Fibroblast of gingiva (primary cell): Measurements from ENCODE around the gene RSPH3.
A peak's percentile ranks its signal among the peaks of the same experiment; 100 is the strongest.
"Not testable (repeated sequence)": the region's sequence is repeated elsewhere in the genome, so short reads cannot be mapped to it uniquely, and the experiment has no call there.

Experiments used
- DNase-seq: peaks from one replicate; pipeline ENCODE4 v3.0.0-alpha.2; 2011; ENCODE audit warnings: low read depth

Gene RSPH3

DNA sequence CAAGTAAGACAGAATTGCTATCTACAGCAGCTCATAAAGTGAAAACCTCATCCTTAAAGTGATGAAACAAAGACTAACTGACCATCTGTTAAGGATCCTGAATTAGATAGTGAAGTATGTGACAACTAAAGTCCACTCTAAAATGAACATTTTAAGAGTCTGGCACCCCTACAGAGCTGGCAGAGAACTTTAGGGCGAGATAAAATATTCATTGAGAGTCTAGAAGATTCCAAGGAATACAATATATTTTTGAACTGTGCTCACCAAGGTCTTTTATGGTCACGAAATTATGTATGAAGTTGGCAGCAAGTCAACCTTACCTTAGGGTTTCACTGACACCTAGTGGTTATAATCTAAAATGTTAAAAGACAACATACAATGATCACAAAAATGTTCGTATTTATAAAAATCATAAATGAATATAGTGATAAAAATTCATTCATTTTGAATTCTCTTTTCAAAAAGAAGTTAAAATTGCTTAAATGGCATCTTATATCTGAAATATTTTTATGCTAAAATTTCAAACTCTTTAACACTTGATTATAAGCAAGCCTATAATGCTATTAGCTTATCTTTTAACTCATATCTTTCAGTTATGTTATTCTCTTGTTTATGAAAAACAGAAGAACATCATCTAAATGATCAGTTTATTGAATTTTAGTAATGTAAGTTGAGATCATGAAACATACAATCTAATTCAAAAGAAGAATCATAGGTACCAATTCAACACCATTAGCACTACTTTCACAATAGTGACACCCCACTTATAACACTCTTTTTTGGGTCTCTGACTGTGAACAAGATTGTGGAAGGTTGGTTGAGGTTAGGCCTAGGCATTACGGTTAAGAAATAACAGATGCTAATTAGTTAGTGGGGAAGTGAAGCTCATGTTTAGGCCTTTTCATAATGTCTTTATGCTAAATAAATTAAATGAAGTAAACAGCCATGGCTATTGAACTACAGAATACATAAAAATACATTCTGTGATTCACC is 27.5 kb downstream of the RSPH3 start:
- DNase-seq, result peak; percentile 35

DNA sequence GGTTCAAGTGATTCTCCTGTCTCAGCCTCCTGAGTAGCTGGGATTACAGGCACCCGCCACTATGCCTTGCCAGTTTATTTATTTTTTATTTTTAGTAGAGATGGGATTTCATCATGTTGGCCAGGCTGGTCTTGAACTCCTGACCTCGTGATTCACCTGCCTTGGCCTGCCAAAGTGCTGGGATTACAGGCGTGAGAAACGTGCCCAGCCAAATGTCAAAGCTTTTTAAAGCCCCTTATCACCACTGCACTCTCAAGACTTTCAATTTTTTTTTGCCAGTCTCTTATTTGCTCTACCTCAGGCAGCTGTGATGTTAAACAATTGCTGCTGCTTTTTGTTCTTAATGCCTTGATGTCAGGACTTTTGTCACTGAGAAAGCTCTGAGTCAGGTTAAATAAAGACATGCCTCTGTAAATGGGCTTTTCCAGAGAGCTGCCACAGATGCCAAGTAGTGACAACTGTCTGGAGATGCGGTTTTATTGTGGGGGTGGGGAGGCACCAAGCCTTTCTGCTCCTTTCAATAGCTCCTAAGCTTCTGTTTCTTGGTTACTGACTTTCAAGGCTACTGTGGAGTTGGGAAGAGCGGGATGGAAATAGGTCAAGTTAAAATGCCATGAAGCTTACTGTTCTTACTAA is 29.2 kb downstream of the RSPH3 start:
- no peak for DNase-seq

DNA sequence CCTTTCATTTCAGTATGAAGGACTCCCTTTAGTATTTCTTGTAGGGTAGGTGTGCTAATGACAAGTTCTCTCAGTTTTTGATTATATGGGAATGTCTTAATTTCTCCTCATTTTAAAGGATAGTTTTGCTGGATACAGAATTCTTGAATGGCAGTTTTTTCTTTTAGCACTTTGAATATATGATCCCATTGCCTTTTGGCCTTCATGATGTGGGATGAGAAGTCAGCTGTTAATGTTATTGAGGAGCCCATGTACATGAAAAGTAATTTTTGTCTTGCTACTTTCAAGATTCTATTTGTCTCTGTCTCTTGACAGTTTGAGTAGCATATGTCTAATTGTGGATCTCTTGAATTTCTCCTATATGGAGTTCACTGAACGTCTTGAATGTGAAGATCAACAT is 30.9 kb downstream of the RSPH3 start:
- no peak for DNase-seq

DNA sequence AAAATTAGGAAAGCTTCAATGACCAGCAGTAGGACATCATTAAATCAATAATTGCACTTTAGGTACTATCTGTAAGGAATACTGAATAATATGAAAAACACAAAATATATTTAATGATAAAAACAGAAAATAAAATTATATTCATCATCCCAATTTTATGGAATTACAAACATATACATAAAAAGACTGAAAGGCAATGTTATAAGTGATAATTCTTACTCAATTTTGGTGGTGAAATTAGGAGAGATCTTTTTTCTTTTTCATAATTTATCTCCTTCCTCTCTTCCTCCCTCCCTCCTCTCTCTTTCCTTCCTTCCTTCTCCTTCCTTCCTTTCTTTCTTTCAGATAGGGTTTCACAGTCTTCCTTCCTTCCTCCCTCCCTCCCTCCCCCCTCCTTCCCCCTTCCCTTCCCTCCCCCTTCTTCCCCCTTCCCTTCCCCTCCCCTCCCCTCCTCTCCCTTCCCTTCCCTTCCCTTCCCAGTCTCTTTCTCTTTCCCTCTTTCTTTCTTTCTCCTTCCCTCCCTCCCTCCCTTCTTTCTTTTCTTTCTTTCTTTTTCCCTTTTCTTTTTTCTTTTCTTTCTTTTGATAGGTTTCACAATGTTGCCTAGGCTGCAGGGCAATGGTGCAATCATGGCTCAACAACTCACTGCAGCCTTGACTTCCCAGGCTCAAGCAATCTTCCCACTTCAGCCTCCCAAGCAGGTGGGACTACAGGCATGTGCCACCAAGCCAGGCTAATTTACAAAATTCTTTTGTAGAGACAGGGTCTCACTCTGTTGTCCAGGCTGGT is 36.8 kb downstream of the RSPH3 start:
- no peak for DNase-seq

DNA sequence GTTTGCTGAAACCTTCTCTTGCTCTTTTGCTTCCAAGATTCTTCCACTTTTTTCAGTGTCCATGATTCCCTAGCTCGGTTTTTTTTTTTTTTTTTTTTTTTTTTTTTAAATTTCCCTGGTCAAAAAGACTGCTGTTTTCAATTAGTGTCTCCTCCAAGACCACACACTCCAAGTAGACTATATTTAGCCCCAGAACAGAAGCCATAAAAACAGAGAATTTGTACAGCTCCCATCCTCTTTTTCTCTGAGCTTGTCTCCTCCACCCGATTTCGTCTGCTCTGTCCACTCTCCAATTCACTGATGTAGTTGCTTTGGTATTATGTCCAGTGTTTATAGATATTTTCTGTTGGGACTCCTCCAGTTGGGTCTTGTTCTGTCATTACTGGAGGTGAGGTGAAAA is 37.6 kb downstream of the RSPH3 start:
- no peak for DNase-seq

DNA sequence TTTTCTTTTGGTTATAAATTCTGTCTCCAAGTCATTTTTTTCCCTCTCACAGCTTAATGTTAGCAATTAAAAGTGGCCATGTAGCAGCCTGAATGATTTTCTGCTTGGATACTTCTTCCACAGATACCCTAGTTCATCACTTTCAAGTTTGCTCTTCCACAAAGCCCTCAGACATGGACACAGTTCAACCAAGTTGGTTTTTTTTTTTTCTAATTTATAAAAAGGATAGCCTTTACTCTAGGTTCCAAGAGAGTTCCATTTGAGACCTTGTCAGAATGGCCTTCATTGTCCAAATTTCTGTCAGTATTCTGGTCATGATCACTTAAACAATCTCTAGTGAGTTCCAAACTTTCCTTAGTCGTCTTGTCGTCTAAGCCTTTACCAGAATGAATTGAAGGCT is 40.0 kb downstream of the RSPH3 start:
- DNase-seq, result no peak

DNA sequence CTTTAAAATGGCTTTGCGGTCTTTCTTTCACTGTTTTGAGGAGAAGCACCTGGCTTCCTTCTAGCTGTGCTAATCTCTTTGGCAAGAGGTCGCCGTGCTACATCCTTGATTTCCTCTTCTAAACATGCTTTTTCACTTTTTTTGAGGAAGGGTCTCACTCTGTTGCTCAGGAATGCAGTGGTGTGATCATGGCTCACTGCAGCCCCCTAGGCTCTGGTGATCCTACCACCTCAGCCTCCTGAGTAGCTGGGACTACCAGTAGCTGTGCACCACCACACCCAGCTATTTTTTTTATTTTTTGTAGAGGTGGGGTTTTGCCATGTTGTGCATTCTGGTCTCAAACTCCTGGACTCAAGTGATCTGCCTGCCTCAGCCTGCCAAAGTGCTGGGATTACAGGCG is 40.5 kb downstream of the RSPH3 start:
- no peak for DNase-seq

DNA sequence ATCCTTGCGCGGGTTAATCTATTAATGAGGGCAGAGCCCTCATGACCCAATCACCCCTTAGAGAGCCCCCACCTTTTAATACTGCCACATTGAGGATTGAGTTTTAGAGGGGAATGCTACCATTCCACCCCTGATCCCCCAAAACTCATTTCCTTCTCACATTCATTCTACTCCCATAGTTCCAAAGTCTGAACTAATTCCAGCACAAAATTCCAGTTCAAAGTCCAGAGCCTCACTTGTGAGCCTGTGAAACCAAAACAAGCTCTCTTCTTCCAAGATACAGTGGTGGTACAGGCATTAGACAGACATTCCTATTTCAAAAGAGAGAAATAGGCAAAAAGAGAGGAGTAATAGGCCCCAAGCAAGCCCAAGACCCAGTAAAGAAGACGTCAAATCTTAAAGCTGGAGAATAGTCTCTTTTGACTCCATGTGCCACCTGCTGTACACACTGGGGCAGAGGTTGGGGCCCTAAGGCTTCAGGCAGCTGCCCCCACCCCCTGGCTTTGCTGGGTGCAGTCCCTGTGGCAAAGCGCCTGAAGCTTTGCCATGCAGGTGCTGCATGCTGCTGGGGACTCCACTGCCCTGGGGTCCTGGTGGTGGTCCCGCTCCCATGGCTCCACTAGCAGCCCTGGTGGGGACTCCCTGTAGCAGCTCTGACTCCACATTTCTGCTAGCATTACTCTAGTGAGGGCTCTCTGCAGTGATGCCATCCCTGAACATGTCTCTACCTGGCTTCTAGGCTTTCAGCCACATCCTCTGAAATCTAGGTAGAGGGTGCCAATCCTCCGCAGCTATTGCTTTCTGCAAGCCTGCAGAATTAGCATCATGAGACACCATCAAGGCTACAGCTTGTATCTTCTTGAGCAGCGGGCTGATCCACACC is 41.3 kb downstream of the RSPH3 start:
- DNase-seq, result no peak

DNA sequence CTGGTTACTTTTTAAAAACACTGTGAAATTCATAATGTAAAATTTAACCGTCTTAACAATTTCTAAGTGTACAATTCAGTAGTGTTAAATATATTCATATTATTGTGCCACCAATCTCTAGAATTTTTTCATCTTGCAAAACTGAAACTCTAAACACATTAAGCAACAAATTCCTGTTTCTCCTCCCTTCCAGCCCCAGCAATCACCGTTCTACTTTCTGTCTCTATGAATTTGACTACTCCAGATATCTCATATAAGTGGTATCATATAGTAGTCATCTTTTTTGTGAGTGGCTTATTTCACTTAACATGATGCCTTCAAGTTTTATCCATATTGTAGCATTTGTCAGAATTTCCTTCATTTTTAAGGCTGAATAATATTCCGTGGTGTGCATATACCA is 44.7 kb downstream of the RSPH3 start:
- no peak for DNase-seq

DNA sequence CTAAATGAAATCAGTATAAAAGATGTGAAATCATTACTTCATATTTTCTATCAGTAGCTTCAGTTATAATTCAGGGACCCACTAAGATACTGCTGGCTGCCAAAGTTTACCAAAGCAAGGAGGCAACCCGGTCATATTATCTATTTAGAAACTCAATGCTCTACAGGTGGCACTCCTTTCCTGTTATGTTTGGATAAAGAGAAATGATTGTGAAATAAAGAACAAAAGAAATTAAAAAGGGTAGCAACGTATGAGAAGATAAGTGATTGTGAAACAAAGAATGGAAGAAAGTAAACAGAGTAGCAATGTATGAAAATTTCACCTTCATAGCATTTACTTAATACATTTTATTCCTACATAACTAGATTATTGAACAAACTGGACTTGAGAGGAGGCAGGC is 45.2 kb downstream of the RSPH3 start:
- no peak for DNase-seq

DNA sequence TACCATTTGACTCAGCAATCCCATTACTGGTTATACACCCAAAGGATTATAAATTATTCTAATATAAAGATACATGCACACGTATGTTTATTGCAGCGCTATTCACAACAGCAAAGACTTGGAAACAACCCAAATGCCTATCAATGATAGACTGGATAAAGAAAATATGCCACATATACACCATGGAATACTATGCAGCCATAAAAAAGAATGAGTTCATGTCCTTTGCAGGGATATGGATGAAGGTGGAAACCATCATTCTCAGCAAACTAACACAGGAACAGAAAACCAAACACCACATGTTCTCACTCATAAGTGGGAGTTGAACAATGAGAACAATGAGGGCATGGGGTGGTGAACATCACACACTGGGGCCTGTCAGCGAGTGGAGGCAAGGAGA is 48.0 kb downstream of the RSPH3 start:
- DNase-seq, result not testable (repeated sequence)

DNA sequence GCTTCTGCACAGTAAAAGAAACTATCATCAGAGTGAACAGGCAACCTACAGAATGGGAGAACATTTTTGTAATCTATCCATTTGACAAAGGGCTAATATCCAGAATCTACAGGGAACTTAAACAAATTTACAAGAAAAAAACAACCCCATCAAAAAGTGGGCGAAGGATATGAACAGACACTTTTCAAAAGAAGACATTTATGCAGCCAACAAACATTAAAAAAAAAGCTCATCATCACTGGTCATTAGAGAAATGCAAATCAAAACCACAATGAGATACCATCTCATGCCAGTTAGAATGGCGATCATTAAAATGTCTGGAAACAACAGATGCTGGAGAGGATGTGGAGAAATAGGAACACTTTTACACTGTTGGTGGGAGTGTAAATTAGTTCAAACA is 48.4 kb downstream of the RSPH3 start:
- not testable (repeated sequence) for DNase-seq

DNA sequence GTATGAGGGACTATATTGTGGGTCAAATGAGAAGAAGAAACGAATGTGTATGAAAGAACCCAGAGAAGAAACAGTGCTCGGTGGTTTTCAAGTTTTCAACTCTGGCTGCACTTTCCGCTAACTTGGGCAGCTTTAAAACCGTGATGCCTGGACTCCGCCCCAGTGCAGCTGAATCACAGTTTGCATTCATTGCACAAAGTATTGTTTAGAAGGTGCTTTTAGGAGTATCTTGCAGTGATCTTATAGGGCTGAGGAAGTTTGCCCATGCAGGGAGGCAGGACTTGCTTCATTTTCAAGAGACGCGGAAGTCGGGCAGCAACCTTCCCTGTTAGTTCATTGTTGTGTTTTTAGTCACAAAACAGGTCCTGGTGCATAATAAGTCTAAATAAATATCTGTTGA is 52.7 kb downstream of the RSPH3 start:
- DNase-seq, result no peak

DNA sequence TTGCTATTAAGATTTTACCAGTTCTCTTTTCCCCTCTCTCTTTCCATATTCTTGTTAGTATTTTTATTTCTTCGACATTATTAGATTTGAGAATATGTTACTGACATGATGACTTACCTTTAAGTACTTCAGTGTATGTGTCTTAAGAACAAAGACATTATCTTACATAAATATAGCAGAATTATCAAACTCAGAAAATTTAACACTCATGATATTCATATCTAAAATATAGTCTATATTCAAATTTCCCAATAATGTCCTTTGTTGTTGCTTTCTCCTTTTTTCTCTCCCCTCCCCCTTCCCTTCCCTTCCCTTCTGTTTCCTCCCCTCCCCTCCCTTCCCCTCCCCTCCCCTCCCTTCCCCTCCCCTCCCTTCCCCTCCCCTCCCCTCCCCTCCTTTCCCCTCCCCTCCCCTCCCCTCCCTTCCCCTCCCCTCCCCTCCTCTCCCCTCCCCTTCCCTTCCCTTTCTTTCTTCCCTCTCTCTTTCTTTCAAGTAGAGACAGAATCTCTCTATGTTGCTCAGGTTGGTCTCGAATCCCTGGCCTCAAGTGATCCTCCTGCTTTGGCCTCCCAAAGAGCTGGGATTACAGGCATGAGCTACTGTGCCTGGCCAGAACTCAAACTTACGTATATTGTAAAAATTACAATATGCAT is 56.5 kb downstream of the RSPH3 start:
- DNase-seq, result no peak

DNA sequence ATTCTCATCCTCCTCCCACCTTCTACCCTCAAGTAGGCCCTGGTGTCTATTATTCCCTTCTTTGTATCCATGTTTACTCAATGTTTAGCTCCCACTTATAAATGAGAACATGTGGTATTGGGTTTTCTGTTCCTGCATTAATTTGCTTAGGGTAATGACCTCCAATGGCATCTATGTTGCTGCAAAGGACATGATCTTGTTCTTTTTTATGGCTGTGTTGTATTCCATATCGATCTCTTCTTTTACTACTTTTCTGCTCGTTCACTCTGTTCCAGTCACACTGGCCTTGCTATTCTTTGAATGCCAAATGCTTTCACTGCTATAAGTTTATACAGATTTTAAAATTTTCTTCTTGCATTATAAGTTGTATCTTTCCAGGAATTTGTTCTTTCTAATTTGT is 57.7 kb downstream of the RSPH3 start:
- DNase-seq, result no peak

DNA sequence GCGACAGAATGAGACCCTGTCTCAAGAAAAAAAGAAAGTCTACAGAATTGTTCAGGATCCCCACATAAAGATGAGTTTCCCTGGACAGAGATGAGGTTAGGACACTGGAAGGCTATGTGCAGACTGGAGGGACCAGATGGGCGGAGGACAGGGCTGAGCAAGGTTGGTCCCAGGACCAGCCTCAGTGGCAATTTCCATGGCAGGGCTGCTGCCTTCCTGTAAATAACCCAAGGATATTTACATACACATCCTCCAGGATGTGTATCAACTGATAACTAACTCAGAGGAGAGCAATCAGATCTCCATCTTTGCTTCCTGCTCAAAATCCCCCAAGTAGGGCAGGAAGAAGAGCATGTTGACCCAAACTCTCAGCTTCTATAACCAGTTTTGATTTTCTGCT is 58.8 kb downstream of the RSPH3 start:
- DNase-seq, result no peak

DNA sequence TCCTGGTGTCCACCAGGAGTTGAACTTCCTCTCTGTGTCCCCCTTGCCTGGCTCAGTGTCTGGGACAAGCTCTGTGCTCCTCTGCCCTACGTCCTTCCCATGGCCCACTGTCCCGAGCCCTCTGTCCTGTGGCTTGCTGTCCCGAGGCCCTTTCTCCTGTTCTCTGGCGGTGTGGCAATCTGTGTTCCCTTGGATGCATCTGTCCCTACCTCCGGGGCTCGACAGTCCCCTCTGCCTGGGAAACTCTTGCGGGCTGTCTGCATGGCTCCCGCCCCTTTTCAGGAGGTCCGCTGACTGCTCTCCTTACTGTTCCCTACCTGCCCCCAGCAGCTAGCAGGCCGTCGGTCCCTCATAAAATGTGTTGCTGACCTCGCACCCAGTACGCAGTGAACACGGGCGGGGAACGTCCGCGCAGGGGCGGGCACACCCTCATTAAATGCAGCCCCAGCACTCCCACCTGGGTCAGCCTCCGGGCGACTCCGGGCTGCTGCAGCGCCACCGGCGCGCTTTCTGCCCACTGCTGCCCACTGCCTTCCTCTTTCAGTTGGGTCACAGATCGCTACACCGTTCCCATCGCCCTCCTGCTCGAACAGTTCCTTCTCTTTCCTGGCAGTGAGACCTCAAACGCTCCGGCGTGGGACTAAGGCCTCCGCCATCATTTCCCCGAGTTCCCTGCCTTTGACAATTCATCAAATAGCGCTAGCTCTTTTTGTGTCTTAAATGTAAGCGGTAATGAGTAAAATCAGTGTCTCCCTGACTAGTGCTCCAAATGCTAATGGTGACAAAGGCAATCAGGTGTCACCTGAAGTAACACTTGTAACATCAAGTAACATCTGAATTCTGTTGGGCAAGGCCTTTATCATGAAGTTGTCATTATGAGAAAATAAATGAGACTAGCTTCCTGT is 60.5 kb downstream of the RSPH3 start:
- DNase-seq, result no peak

DNA sequence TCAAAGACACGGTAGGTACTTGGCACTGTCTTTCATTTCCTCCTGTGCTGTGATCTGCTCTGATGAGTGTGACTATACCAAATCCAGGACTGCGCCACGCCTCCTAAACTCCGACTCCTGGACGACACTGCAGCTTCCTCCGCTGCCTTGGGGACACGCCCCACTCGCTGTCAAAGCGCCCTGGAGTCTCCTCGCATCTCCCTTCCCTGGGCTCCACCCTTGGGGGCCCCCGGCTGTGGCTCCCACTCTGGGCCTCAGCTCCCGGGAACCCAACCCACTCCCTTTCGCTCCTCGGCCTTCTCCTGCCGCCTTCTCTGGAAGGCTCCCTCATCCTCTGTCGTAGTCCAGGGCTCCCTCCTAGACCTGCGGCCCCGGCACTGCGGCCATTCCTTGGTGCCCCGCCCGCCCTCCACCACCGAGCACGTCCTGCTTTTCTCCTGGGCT is 61.2 kb downstream of the RSPH3 start:
- DNase-seq, result no peak

DNA sequence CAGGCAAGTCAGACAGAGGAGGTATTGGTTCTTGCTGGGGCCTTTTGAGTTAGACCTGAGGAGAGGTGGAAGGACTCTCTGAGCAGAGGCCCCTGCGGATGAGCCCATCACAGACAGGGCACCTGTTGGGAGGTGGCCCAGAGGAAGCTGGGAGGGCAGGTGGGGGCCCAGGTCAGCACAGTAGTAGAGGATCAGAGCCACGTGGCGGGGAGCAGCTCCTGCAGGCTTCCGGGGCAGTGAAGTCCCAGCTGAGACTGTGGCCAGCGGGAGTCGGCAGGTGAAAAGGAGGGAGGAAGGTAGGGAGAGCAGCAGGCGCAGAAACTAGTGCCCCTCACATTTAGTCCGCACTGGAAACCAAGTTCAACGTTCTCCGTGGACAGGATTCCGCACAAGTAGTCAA is 61.8 kb downstream of the RSPH3 start:
- DNase-seq, result no peak

DNA sequence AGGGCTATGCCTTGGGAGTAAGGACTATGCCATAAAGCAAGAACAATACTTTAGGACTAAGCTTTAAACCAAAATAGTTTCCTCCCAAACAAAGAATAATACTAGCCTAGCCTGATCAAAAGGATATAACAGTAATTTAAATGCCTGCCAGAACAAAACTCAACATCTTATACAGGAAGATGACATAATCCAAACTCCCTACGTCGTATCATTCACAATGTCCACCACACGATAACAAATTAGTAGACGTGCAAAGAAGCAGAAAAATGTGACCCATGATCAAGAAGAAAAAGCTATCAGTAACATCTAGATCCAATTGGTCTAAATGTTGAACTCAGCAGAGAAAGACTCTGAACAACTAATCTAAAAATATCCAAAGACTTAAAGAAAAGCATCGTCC is 65.8 kb downstream of the RSPH3 start:
- DNase-seq, result no peak
